SK-N-SH (cell line): ENCODE measurements around the gene TBX2. TPM values are rescaled to one million over a fixed set of nuclear protein-coding genes. Genes with fewer than 3 reads are reported as not detected.

ENCODE experiments used
- CTCF ChIA-PET: fragments of 300-600, 350-600 bp; formaldehyde crosslinking; extraction: SDS; loops from one replicate; lab custom pipeline; 2021; lab: Yijun Ruan, JAX
- POLR2A ChIA-PET: fragments of 350-600 bp; sonication (Branson Sonifier 250); formaldehyde crosslinking; extraction: SDS; loops from one replicate; lab custom pipeline; 2020; ENCODE audit warnings: antibody characterized with exemption, inconsistent platforms; lab: Yijun Ruan, JAX
- DNase-seq: peaks from one replicate; pipeline ENCODE4 v3.0.0; 2012
- H2AFZ ChIP-seq: fragments of 200-600 bp; sonication (generic); 2 replicates; pipeline ENCODE4 v1.8.1; 2016; ENCODE audit warnings: antibody characterized with exemption, mild to moderate bottlenecking, low read depth
- H3F3A ChIP-seq: fragments of 200-600 bp; sonication (generic); replicated peaks from 2 replicates; pipeline ENCODE3; 2016; ENCODE audit warnings: antibody characterized with exemption, mild to moderate bottlenecking; ENCODE audit not compliant: insufficient read depth
- H3K27ac ChIP-seq, 2 experiments: fragments of 200-500 bp in 1 of 2; fragments of 200-600 bp in 1 of 2; sonication (Bioruptor generic) in 1 of 2; sonication (generic), shearing (Covaris generic) in 1 of 2; 2 replicates each; pipeline versions ENCODE4 v1.5.1 to v1.6.1; 2014 to 2016; ENCODE audit warnings: low read depth in 2 of 2, inconsistent platforms in 1 of 2, low read length in 1 of 2, mild to moderate bottlenecking in 1 of 2, mixed read lengths in 1 of 2
- H3K27me3 ChIP-seq: fragments of 200-600 bp; sonication (generic), shearing (Covaris generic); 2 replicates; pipeline ENCODE4 v1.6.1; 2016; ENCODE audit warnings: mixed run types; ENCODE audit not compliant: insufficient read depth
- H3K36me3 ChIP-seq, 2 experiments: fragments of 200-500 bp in 1 of 2; fragments of 200-600 bp in 1 of 2; sonication (Bioruptor generic) in 1 of 2; sonication (generic) in 1 of 2; replicated peaks in 1 of 2; 2 replicates each; pipeline versions ENCODE3 to v1.5.1; 2014 to 2016; ENCODE audit warnings: low read length in 1 of 2, mild to moderate bottlenecking in 1 of 2; ENCODE audit not compliant: insufficient read depth in 2 of 2, control insufficient read depth in 1 of 2
- H3K4me1 ChIP-seq, 2 experiments: fragments of 200-500 bp in 1 of 2; fragments of 200-600 bp in 1 of 2; sonication (Bioruptor generic) in 1 of 2; sonication (generic), shearing (Covaris generic) in 1 of 2; 2 replicates each; pipeline versions ENCODE4 v1.5.1 to v1.6.1; 2014 to 2016; ENCODE audit warnings: low read depth in 1 of 2, low read length in 1 of 2, mixed run types in 1 of 2; ENCODE audit not compliant: insufficient read depth in 2 of 2, control insufficient read depth in 1 of 2
- H3K4me2 ChIP-seq: fragments of 200-600 bp; sonication (generic), shearing (Covaris generic); 2 replicates; pipeline ENCODE4 v1.6.1; 2017; ENCODE audit warnings: mixed run types
- H3K4me3 ChIP-seq, 2 experiments: fragments of 200-500 bp in 1 of 2; fragments of 200-600 bp in 1 of 2; sonication (Bioruptor generic) in 1 of 2; sonication (generic), shearing (Covaris generic) in 1 of 2; 2 replicates each; pipeline versions ENCODE4 v1.5.1 to v1.8.1; 2014 to 2016; ENCODE audit warnings: low read depth in 2 of 2, inconsistent platforms in 1 of 2, low read length in 1 of 2, mild to moderate bottlenecking in 1 of 2, mixed read lengths in 1 of 2, moderate library complexity in 1 of 2
- H3K79me2 ChIP-seq: fragments of 200-600 bp; sonication (generic); 2 replicates; pipeline ENCODE4 v1.8.1; 2017; ENCODE audit warnings: mild to moderate bottlenecking; ENCODE audit not compliant: insufficient read depth
- H3K9ac ChIP-seq: fragments of 200-600 bp; sonication (generic); 2 replicates; pipeline ENCODE4 v1.6.1; 2017; ENCODE audit warnings: mixed run types
- H3K9me2 ChIP-seq: fragments of 200-600 bp; sonication (generic); 2 replicates; pipeline ENCODE4 v1.6.1; 2017; ENCODE audit warnings: mixed run types
- H3K9me3 ChIP-seq: fragments of 200-600 bp; sonication (generic); 2 replicates; pipeline ENCODE4 v1.6.1; 2017; ENCODE audit warnings: mixed run types, mild to moderate bottlenecking, moderate library complexity
- H4K20me1 ChIP-seq: fragments of 200-600 bp; sonication (generic); 2 replicates; pipeline ENCODE4 v1.6.1; 2017; ENCODE audit warnings: mild to moderate bottlenecking, mixed run types; ENCODE audit not compliant: insufficient read depth
- CHD2 ChIP-seq: fragments of 150-350 bp; IDR thresholded peaks from 2 replicates; pipeline ENCODE4 v1.6.1; 2018; ENCODE audit warnings: low read length; ENCODE audit not compliant: partially characterized antibody
- IRF3 ChIP-seq: fragments of 150-350 bp; IDR thresholded peaks from 2 replicates; pipeline ENCODE4 v1.6.1; 2016; ENCODE audit warnings: mild to moderate bottlenecking, low read depth, low read length
- MAX ChIP-seq: IDR thresholded peaks from 2 replicates; pipeline ENCODE4 v1.4.0; 2012; ENCODE audit warnings: low read depth
- RAD21 ChIP-seq: IDR thresholded peaks from 2 replicates; pipeline ENCODE4 v1.6.1; 2012; ENCODE audit warnings: mild to moderate bottlenecking, low read length
- RFX5 ChIP-seq: IDR thresholded peaks from 2 replicates; pipeline ENCODE4 v1.6.1; 2012; ENCODE audit warnings: mild to moderate bottlenecking, improper control_type of control experiment, low read length
- SIN3A ChIP-seq: IDR thresholded peaks from 2 replicates; pipeline ENCODE4 v1.6.1; 2012; ENCODE audit warnings: low read depth, mild to moderate bottlenecking, low read length, moderate library complexity, borderline replicate concordance
- TCF12 ChIP-seq: IDR thresholded peaks from 2 replicates; pipeline ENCODE4 v1.4.0; 2012
- USF2 ChIP-seq: fragments of 150-350 bp; IDR thresholded peaks from 2 replicates; pipeline ENCODE4 v1.6.1; 2017; ENCODE audit warnings: antibody characterized with exemption, low read length, low read depth, borderline replicate concordance
- WGBS: methylation state at CpG from one replicate; pipeline ENCODE4 v1.1.6; 2017; ENCODE audit warnings: low lambda C conversion rate; 5-methylcytosine and 5-hydroxymethylcytosine counted together
- polyA plus RNA-seq, 3 experiments: library from polyadenylated mRNA; depleted of rRNA; stranded (reverse); fragments of >200 nt; gene quantifications; 2 replicates each; pipeline ENCODE4 v1.2.3, GENCODE V29; 2012
- TF ChIP-seq, protein P1 (sequence below): fragments of 200-600 bp; sonication (generic); IDR thresholded peaks from 2 replicates; pipeline ENCODE4 v1.6.1; 2017; ENCODE audit warnings: antibody characterized with exemption, mild to moderate bottlenecking, moderate library complexity
- TF ChIP-seq, protein P2 (sequence below): IDR thresholded peaks from 2 replicates; pipeline ENCODE4 v1.6.1; 2012; ENCODE audit warnings: mild to moderate bottlenecking, low read depth, low read length, moderate library complexity

The TBX2 gene
- polyA plus RNA-seq, 1 of the 3 experiments (the other 2 are of a cell fraction) = 57.8 TPM

DNA sequence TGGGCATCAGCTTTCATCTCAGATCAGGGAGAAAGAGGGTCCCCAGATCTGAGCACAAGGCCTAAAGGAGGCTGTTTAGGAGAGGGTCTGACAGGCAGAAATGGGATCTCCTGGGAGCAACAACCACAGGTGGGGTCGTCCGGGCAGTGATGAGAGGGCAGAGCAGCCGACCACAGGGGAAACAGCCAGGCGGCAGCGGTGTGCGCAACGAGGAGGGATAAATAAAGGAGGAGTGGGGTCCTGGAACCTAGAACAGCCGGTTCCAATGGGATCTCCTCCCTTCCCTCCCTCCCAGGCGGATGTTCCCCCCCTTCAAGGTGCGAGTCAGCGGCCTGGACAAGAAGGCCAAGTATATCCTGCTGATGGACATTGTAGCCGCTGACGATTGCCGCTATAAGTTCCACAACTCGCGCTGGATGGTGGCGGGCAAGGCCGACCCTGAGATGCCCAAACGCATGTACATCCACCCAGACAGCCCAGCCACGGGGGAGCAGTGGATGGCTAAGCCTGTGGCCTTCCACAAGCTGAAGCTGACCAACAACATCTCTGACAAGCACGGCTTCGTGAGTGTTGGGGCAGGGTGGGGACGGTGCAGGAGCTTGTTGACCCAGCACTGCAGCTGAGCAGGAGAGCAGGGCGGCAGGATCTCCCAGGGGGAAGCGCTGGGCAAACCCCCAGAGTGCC is 1.9 kb downstream of the TBX2 start:
- peaks cover 96% of the 10 kb centered on the region for H3K79me2 ChIP-seq
- H3K9me3 ChIP-seq = no peaks in the 10 kb centered on the region
- H3K4me2 ChIP-seq = peak overlapping the region; percentile 95
- TF ChIP-seq TCF12 = no peak
- no peak for TF ChIP-seq CHD2
- TF ChIP-seq RAD21 = 0 out of 2 replicates have a peak, but pooled peaks have one; percentile 0
- TF ChIP-seq, protein P1, sequence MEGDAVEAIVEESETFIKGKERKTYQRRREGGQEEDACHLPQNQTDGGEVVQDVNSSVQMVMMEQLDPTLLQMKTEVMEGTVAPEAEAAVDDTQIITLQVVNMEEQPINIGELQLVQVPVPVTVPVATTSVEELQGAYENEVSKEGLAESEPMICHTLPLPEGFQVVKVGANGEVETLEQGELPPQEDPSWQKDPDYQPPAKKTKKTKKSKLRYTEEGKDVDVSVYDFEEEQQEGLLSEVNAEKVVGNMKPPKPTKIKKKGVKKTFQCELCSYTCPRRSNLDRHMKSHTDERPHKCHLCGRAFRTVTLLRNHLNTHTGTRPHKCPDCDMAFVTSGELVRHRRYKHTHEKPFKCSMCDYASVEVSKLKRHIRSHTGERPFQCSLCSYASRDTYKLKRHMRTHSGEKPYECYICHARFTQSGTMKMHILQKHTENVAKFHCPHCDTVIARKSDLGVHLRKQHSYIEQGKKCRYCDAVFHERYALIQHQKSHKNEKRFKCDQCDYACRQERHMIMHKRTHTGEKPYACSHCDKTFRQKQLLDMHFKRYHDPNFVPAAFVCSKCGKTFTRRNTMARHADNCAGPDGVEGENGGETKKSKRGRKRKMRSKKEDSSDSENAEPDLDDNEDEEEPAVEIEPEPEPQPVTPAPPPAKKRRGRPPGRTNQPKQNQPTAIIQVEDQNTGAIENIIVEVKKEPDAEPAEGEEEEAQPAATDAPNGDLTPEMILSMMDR = no peak
- peak; percentile 66; the same call in 1 of the 2 replicates for TF ChIP-seq SIN3A
- TF ChIP-seq MAX = peak; percentile 65
- no peak for TF ChIP-seq RFX5
- no peak for TF ChIP-seq USF2
- TF ChIP-seq IRF3 = no peak
- TF ChIP-seq, protein P2, sequence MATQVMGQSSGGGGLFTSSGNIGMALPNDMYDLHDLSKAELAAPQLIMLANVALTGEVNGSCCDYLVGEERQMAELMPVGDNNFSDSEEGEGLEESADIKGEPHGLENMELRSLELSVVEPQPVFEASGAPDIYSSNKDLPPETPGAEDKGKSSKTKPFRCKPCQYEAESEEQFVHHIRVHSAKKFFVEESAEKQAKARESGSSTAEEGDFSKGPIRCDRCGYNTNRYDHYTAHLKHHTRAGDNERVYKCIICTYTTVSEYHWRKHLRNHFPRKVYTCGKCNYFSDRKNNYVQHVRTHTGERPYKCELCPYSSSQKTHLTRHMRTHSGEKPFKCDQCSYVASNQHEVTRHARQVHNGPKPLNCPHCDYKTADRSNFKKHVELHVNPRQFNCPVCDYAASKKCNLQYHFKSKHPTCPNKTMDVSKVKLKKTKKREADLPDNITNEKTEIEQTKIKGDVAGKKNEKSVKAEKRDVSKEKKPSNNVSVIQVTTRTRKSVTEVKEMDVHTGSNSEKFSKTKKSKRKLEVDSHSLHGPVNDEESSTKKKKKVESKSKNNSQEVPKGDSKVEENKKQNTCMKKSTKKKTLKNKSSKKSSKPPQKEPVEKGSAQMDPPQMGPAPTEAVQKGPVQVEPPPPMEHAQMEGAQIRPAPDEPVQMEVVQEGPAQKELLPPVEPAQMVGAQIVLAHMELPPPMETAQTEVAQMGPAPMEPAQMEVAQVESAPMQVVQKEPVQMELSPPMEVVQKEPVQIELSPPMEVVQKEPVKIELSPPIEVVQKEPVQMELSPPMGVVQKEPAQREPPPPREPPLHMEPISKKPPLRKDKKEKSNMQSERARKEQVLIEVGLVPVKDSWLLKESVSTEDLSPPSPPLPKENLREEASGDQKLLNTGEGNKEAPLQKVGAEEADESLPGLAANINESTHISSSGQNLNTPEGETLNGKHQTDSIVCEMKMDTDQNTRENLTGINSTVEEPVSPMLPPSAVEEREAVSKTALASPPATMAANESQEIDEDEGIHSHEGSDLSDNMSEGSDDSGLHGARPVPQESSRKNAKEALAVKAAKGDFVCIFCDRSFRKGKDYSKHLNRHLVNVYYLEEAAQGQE = no peak
- H3K9me2 ChIP-seq = no peaks in the 10 kb centered on the region
- H3K9ac ChIP-seq = peak overlapping the region; percentile 97
- ChIA-PET CTCF (interaction anchor here (0.6 to 11.4 kb wide), 12 partner anchors 10 to 681 kb away, joined by 3 to 133 read pairs (median 5); no protein-coding TSS in a partner anchor), POLR2A (interaction anchor here (1.5 to 3.0 kb wide), 2 partner anchors 11 to 18 kb away, joined by 10 read pairs; no protein-coding TSS in a partner anchor)
- WGBS = 11% methylated on average over 25 of the region's 25 CpGs
- DNase-seq = peak; percentile 73
- H3K4me3 ChIP-seq = peak overlapping the region; percentile 96 to 100
- H3K27me3 ChIP-seq = no peaks in the 10 kb centered on the region
- peaks cover 38 to 48% of the 10 kb centered on the region in 2 experiments for H3K36me3 ChIP-seq
- peaks cover 52% of the 10 kb centered on the region for H4K20me1 ChIP-seq
- H3K4me1 ChIP-seq = peaks cover 21 to 50% of the 10 kb centered on the region in 2 experiments
- H3K27ac ChIP-seq = peak overlapping the region; percentile 75 to 90
- no peak overlapping the region; the same call in 1 of the 2 replicates for H2AFZ ChIP-seq
- peaks cover 19% of the 10 kb centered on the region for H3F3A ChIP-seq
